Upper lobe of left lung (tissue), 6 donors: ENCODE data around the gene CD59. TPM values are rescaled to one million over a fixed set of nuclear protein-coding genes. Genes with fewer than 3 reads are reported as not detected.

Experiments
- ATAC-seq, 2 donors: fragments of 200-7000 bp; cut with Tn5 transposase; one replicate each; pipeline ENCODE4 v1.9.1; 2022; ENCODE audit warnings: mild to moderate bottlenecking in 2 of 2, moderate library complexity in 2 of 2; ENCODE audit not compliant: low FRiP score in 2 of 2
- DNase-seq, 2 donors: peaks; one replicate each; pipeline ENCODE4 v3.0.0-alpha.2; 2019 to 2020
- H3K27ac ChIP-seq, 4 donors: fragments of 200-600 bp; sonication (generic); one replicate each; pipeline ENCODE4 v1.5.1; 2016 to 2019
- H3K27me3 ChIP-seq, 4 donors: fragments of 200-600 bp; sonication (generic); one replicate each; pipeline ENCODE4 v1.5.1; 2017 to 2019
- H3K36me3 ChIP-seq, 4 donors: fragments of 200-600 bp; sonication (generic); one replicate each; pipeline ENCODE4 v1.5.1; 2016 to 2019
- H3K4me1 ChIP-seq, 4 donors: fragments of 200-600 bp; sonication (generic); one replicate each; pipeline ENCODE4 v1.5.1; 2018 to 2019
- H3K4me3 ChIP-seq, 4 donors: fragments of 200-600 bp; sonication (generic); one replicate each; pipeline ENCODE4 v1.5.1; 2017 to 2019; ENCODE audit warnings: mild to moderate bottlenecking in 2 of 4, moderate library complexity in 1 of 4
- H3K9me3 ChIP-seq, 4 donors: fragments of 200-600 bp; sonication (generic); one replicate each; pipeline ENCODE4 v1.5.1; 2018 to 2019
- EP300 ChIP-seq, 4 donors: sonication (generic); formaldehyde crosslinking; IDR thresholded peaks; one replicate each; pipeline ENCODE4 v1.5.1; 2017; ENCODE audit warnings: antibody characterized with exemption in 4 of 4, control low read depth in 2 of 4
- POLR2A ChIP-seq, 4 donors: fragments of 450-650 bp; IDR thresholded peaks; one replicate each; pipeline ENCODE4 v1.5.1; 2016 to 2017; ENCODE audit warnings: antibody characterized with exemption in 4 of 4, mild to moderate bottlenecking in 2 of 4
- POLR2AphosphoS5 ChIP-seq, 2 donors: sonication (generic); formaldehyde crosslinking; IDR thresholded peaks; one replicate each; pipeline ENCODE4 v1.5.1; 2017; ENCODE audit warnings: antibody characterized with exemption in 2 of 2
- WGBS, 2 donors: methylation state at CpG; one replicate each; pipeline ENCODE4 v1.1.5; 2017 to 2018; 5-methylcytosine and 5-hydroxymethylcytosine counted together
- total RNA-seq, 6 donors: library from RNA; depleted of rRNA in 4 of 6; stranded (reverse); fragments of >200 nt in 4 of 6; gene quantifications; one replicate each; pipeline versions ENCODE4 v1.1.0 to v1.2.1, GENCODE V29; 2016 to 2021
- TF ChIP-seq, protein P1 (sequence below), 6 experiments: fragments of 450-650 bp in 4 of 6; fragments of 200-600 bp in 2 of 6; sonication (generic) in 2 of 6; IDR thresholded peaks; one replicate each; pipeline ENCODE4 v1.5.1; 2016 to 2019; ENCODE audit warnings: antibody characterized with exemption in 6 of 6
- donor health status: DM: no; HTN: no; CAD: no; lungs with moderate emphysema.
- donor health status: DM: no; HTN: yes; CAD: no; lungs with severe emphysema.

CD59 gene
- total RNA-seq, 6 donors from 2014 or later: 57.6 to 914 (median 315) TPM

DNA sequence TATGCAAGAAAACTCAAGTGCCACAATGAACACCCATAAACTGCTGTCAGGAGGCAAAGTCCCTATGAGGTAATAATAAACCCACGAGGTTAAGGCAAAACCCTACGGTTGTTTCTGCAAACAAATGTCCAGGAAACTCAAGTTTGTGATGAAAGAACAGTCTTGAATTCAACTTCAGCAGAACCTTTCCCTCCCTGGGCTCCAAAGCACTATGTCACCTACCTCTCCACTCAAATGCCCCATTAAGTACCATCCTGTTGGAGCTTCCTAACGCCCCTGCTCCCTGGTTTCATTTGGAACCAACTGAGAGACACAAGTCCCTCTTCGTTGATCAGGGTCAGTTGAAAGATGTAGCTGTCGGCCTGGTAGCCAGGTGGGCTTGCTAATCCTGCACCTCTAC is 33.0 kb downstream of the CD59 start:
- peaks cover 0 to 21% (median 7%) of the 10 kb centered on the region in 4 donors for H3K36me3 ChIP-seq
- no peak for ATAC-seq

DNA sequence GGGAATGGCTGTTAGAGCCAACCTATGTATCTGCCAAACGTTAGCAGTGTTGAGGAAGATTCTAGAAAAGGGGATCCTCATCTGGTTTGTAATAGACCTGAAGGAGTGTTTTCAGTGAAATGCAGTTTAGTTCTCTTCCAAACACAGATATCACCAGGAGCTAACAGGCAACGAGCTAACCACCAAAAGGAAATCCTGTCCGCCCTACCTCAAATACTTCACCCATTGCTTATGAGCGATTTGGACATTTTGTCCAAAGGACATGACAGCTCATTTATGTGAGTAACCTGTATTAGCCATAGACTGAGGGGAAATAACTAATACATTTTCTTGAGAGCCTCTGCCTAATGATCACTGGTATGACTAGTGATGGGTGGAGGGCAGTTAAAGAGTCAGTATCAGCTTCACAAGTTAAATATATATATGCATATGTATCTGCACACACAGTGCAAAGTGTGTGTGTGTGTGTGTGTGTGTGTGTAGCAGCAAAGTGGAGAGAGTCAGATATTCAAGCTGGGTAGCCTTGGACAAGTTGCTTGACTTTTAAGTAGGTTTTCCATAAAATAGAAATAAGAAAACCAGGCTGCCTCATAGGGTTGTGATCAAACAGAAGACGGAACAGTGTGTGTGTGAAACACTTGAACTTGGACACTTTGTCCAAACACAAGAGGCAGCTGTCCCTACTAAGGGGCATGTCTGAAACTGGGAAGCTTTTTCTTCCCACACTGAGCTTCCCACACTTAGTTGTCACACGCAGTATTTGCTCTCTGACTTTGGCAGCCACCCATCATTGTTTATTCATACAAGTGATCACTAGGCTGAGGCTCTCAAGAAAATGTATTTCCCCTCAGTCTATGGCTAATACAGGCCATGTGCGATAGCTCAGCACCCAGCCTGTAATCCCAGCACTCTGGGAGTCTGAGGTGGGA is 34.7 kb downstream of the CD59 start:
- DNase-seq: no peak
- H3K9me3 ChIP-seq: no peaks in the 10 kb centered on the region
- peak overlapping the region in 3 of 4 donors; percentile 42 to 66 (median 61) for H3K4me3 ChIP-seq
- H3K4me1 ChIP-seq: peaks cover 57 to 68% (median 63%) of the 10 kb centered on the region in 4 donors
- H3K36me3 ChIP-seq: peaks cover 0 to 11% (median 6%) of the 10 kb centered on the region in 4 donors
- TF ChIP-seq, protein P1, sequence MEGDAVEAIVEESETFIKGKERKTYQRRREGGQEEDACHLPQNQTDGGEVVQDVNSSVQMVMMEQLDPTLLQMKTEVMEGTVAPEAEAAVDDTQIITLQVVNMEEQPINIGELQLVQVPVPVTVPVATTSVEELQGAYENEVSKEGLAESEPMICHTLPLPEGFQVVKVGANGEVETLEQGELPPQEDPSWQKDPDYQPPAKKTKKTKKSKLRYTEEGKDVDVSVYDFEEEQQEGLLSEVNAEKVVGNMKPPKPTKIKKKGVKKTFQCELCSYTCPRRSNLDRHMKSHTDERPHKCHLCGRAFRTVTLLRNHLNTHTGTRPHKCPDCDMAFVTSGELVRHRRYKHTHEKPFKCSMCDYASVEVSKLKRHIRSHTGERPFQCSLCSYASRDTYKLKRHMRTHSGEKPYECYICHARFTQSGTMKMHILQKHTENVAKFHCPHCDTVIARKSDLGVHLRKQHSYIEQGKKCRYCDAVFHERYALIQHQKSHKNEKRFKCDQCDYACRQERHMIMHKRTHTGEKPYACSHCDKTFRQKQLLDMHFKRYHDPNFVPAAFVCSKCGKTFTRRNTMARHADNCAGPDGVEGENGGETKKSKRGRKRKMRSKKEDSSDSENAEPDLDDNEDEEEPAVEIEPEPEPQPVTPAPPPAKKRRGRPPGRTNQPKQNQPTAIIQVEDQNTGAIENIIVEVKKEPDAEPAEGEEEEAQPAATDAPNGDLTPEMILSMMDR (IDR thresholded peaks at IDR 0.05): no peak
- TF ChIP-seq EP300 (IDR thresholded peaks at IDR 0.05) (peak in 3 of 4 donors; percentile 74 to 93 (median 88)), POLR2A (IDR thresholded peaks at IDR 0.05) (peak in 1 of 4 donors; percentile 11), POLR2AphosphoS5 (IDR thresholded peaks at IDR 0.05) (peak; percentile 67 to 73)
- no peaks in the 10 kb centered on the region for H3K27me3 ChIP-seq
- H3K27ac ChIP-seq: peak overlapping the region; percentile 83 to 90 (median 89)
- peak; percentile 1 to 9 for ATAC-seq
- 16% methylated on average over 7 of the region's 7 CpGs for whole genome bisulfite sequencing, 2 donors

More for the DNA sequence above, 33.0 kb downstream of the CD59 start:
- Histone ChIP-seq H3K9me3 (no peaks in the 10 kb centered on the region), H3K27me3 (no peaks in the 10 kb centered on the region), H3K27ac (peak overlapping the region; percentile 83 to 90 (median 89)), H3K4me1 (peaks cover 69 to 74% (median 72%) of the 10 kb centered on the region in 4 donors), H3K4me3 (no peak overlapping the region)
- TF ChIP-seq POLR2A (IDR thresholded peaks at IDR 0.05) (no peak), POLR2AphosphoS5 (IDR thresholded peaks at IDR 0.05) (peak in 1 of 2 donors; percentile 9), EP300 (IDR thresholded peaks at IDR 0.05) (no peak)
- TF ChIP-seq, protein P1 (IDR thresholded peaks at IDR 0.05): no peak
- 52 to 64% methylated on average over 4 to 5 of the region's 5 CpGs for WGBS, 2 donors
- no peak for DNase-seq

DNA sequence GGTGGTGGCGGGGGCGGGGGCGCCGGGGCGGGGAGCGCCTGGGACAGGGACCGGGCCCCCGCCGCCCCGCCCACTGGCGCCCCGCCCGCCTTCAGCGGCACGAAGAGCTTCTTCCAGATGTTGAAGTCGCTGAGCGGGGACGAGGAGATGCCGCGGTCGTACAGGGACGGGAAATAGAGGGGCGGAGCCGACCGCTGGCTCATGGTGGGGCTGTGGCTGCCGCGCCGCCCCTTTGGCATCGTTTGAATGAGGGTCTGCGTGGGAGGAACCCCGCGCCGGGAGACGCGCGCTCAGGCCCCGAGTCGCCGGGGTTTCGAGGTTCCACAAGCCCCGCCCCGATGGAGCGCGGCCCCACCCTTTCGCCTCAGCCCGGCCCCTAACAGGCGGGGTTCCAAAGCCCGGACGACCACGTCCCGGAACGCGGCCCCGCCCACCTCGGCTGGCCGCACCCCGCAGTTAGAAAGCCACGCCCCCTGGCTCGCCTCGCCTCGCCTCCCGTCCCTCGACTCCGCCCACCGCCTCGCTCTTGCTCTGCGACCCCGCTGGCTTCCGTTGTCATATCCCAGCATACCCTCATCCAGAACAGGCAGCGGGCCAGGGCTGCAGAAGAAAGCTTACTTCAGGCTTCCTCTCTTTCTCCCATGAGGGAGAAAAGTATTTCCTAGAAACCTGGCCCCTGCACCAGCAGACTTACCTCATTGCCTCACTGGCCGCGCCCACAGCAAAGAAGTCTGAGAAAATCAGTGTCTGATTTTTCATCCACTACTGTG is 35.5 kb downstream of the CD59 start, which contains the start of gene C11orf91:
Gene C11orf91, minus strand, starts transcription at position 325 of the 770 bp plus-strand sequence. Its CDS starts 86 bp downstream, at position 239.
- Histone ChIP-seq H3K27me3 (no peaks in the 10 kb centered on the region), H3K4me1 (peaks cover 48 to 74% (median 61%) of the 10 kb centered on the region in 4 donors), H3K36me3 (peaks cover 0 to 8% (median 6%) of the 10 kb centered on the region in 4 donors), H3K4me3 (peak within 1 kb of the TSS in 3 of 4 donors; percentile 42 to 66 (median 61)), H3K27ac (peak within 1 kb of the TSS; percentile 83 to 90 (median 89)), H3K9me3 (no peaks in the 10 kb centered on the region)
- peak; percentile 85 to 92 for TF ChIP-seq POLR2AphosphoS5 (IDR thresholded peaks at IDR 0.05)
- peak in 2 of 4 donors; percentile 10 to 48 for TF ChIP-seq EP300 (IDR thresholded peaks at IDR 0.05)
- peak in 3 of 4 donors; percentile 22 to 68 (median 53) for TF ChIP-seq POLR2A (IDR thresholded peaks at IDR 0.05)
- TF ChIP-seq, protein P1 (IDR thresholded peaks at IDR 0.05): peak in 1 of 6 experiments; percentile 7
- ATAC-seq: peak; percentile 94 to 97
- 1% methylated on average over 31 to 48 of the region's 72 CpGs for WGBS, 2 donors
- peak; percentile 98 to 99 for DNase-seq

DNA sequence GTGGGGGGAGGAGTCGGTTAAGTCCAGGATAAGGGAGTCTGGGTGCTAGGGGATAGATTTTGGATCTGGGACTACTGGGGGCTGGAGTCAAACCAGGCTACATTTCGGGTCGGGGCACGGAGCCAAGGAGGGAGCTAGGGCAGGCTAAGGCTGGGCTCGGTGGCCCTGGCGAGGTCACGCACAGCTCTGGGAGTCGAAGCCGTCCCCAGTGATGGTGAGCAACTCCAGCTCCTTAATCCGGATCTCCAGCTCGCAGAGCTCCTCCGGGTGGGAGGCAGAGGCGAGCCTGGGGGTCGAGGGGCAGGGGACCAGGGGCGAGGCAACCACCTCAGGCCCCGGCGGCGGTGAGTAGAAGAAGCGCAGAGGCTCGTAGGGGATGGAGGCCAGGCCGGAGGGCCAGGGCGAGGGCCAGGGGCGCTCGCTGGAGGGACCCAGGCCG is 36.1 kb downstream of the CD59 start:
- Histone ChIP-seq H3K4me3 (peak overlapping the region in 3 of 4 donors; percentile 42 to 66 (median 61)), H3K27me3 (no peaks in the 10 kb centered on the region), H3K9me3 (no peaks in the 10 kb centered on the region), H3K27ac (peak overlapping the region; percentile 83 to 90 (median 89)), H3K4me1 (peaks cover 44 to 80% (median 65%) of the 10 kb centered on the region in 4 donors), H3K36me3 (peaks cover 0 to 2% (median 2%) of the 10 kb centered on the region in 4 donors)
- no peak for DNase-seq
- WGBS, 2 donors: 45 to 57% methylated on average over 9 to 20 of the region's 25 CpGs
- no peak for TF ChIP-seq POLR2A (IDR thresholded peaks at IDR 0.05)
- TF ChIP-seq, protein P1 (IDR thresholded peaks at IDR 0.05): no peak
- no peak for TF ChIP-seq POLR2AphosphoS5 (IDR thresholded peaks at IDR 0.05)
- TF ChIP-seq EP300 (IDR thresholded peaks at IDR 0.05): no peak
- ATAC-seq: no peak
